GM18873 (cell line): ENCODE results near the gene F2RL1.
"Not testable (repeated sequence)": the region's sequence is repeated elsewhere in the genome, so short reads cannot be mapped to it uniquely, and the experiment has no call there.

ENCODE experiments used
- ATAC-seq: cut with Tn5 transposase; IDR thresholded peaks from one replicate; pipeline ENCODE4 v1.9.1; 2021; ENCODE audit warnings: mild to moderate bottlenecking, moderate library complexity, moderate number of reproducible peaks; ENCODE audit not compliant: unreplicated experiment, low FRiP score

F2RL1 gene

DNA sequence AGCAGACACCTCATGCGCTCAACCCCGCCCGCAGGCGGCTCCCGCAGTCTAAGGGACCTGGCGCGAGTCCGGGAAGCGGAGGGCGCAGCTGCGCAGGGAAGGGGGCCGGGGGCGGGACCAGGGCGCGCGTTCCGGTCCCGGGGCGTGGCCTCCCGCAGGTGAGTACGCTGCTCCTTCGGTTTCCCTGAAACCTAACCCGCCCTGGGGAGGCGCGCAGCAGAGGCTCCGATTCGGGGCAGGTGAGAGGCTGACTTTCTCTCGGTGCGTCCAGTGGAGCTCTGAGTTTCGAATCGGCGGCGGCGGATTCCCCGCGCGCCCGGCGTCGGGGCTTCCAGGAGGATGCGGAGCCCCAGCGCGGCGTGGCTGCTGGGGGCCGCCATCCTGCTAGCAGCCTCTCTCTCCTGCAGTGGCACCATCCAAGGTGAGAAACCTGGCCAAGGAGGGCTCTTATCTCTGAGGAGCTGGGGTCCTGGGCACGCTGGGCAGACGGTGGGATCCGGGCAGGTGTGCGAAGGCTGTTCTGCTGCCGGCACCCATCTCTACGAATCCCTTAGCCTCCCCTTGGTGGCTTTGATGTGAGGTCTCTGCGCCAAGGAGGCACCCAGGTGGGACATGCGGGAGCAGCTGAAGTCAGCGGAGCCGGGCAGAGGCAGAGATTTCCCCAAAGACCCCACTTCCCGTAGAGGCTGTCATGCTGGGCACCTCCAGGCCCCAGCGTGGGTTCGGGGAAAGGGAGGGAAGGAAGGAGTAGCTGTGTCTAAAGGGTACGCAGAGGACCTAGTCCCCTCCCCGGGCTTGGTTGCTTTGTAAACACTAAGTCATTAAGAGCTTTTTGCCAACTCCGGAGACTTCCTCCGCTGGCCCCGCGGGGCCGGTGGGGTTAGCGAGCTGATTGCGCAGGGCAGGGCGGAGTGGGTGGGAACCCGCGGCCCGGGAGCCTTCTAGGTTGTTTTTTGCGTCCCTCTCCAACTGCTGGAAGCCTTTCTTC lies at the start of gene F2RL1:
F2RL1 (plus strand) TSS at position 187 of the 988 bp plus-strand sequence; CDS start at position 340, 153 bp downstream.
- ATAC-seq = no peak

DNA sequence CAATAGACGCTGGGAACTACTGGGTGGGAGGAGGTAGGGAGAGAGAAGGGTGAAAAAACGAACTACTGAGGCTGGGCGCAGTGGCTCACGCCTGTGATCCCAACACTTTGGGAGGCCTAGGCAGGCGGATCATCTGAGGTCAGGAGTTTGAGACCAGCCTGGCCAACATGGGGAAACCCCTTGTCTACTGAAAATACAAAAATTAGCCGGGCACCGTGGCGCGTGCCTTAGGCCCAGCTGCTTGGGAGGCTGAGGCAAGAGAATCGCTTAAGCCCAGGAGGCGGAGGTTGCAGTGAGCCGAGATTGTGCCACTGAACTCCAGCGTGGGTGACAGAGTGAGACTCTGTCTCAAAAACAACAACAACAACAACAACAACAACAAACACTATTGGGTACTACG lies 47.8 kb upstream of the F2RL1 start:
- ATAC-seq = not testable (repeated sequence)

- no peak for ATAC-seq
Measured at GRCh38 chr5:76771705-76772405, 47.0 kb upstream of the F2RL1 start.

DNA sequence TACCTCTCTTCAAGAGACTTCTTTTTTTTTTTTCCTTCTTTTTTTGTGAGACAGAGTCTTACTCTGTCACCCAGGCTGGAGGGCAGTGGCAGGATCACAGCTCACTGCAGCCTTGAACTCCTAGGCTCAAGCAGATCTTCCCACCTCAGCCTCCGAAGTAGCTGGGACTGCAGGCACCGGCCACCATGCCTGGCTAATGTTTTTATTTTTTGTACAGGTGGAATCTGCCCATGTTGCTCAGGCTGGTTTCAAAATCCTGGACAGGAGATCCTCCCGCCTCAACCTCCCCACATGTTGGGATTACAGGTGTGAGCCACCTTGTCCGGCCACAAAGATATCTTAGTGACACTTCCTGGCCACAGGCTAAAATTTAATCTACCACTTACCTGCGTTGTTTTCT lies 42.9 kb upstream of the F2RL1 start:
- ATAC-seq = no peak

DNA sequence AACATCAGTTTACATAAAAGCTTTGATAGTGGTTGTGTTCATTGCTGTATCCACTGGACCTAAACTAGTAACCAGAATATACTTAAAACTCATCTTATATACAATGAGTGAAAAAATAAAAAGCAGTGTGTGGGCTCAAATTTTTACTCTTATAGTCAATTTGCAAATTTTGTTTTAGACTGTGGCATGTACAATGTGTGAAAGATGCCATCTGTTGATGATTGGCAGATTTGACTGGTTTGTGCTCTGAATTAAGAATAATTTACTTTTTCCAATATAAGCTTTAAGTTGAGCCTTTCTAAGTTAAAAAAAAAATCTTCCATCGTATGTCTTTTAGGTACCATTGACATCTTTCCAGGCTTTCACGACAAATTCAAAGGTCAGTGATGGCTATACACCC lies 42.4 kb upstream of the F2RL1 start:
- ATAC-seq = no peak

GRCh38 chr5:76780616-76781015 lies 38.2 kb upstream of the F2RL1 start:
- ATAC-seq = not testable (repeated sequence)

DNA sequence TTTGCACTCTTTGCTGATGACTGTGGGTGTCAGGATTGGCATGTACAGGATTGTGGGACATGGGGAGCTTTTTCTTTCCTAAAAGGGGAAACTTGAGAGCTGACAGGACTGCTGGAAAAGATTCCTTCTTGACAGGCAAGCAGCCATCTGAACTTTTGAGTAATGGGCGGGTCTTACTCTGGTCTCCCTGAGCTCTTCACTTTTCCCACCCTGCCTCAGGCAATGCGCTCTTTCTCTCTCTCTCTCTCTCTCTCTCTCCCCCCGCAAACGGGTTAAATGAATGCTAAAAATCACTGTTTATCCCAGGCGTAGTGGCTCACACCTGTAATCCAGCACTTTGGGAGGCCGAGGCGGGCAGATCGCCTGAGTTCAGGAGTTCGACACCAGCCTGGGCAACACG lies 37.1 kb upstream of the F2RL1 start:
- ATAC-seq = no peak

- ATAC-seq = no peak
Measured at GRCh38 chr5:76782444-76782843, 36.4 kb upstream of the F2RL1 start.

DNA sequence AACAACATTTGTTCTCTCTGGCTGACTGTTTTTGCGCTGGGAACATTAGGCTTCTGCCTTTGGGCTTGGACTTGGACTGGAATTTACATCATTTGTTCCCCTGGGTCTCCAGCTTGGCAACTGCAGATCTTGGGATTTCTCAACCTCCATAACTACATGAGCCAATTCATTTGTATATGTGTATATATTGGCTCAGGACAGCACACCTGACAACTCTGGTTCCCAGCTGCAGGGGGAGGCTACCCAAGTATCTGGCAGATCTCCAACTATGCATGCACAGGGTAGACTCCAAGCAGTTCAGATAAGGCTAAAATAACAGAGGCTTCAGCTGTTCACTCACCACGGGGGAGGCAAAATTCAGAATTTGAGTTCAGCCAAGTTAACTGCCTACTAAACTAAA lies 31.6 kb upstream of the F2RL1 start:
- no peak for ATAC-seq

GRCh38 chr5:76788362-76788761 lies 30.5 kb upstream of the F2RL1 start:
- ATAC-seq = no peak

- not testable (repeated sequence) for ATAC-seq
Measured at GRCh38 chr5:76789275-76789674, 29.6 kb upstream of the F2RL1 start.

GRCh38 chr5:76789991-76790581 lies 28.7 kb upstream of the F2RL1 start:
- ATAC-seq = no peak

DNA sequence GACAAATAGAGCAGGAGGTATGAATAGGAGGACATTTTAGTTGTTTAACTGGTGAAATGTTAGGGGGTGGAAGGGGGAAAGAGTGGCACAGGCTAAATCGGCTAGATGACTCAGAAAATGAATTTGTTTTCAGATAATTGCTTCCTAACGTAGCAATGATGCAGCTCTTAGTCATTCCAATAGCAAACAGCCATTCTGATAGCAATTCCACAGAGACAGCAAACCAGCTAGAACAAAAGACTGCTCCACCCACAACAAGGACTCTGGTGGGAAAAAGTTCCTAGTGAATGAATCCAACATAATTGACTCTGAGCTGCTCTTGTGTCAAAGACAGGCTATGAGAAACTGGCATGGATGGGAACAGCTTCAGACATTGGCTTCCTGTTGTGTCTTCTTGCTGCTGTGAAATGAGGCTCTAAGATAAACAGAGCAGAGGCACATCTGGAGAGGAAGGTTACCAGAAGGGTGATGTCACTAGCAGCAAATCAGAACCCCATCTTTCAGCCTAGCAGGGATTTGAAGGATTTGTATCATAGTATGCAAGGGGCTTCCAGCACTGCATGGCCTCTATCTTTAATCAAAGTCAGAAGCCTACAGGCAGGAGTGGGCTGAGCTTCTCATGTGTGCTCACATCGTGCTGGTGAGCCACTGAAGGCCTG lies 28.1 kb upstream of the F2RL1 start:
- no peak for ATAC-seq

- ATAC-seq = no peak
Measured at GRCh38 chr5:76791461-76791860, 27.4 kb upstream of the F2RL1 start.

GRCh38 chr5:76794871-76795270 lies 24.0 kb upstream of the F2RL1 start:
- ATAC-seq = no peak

DNA sequence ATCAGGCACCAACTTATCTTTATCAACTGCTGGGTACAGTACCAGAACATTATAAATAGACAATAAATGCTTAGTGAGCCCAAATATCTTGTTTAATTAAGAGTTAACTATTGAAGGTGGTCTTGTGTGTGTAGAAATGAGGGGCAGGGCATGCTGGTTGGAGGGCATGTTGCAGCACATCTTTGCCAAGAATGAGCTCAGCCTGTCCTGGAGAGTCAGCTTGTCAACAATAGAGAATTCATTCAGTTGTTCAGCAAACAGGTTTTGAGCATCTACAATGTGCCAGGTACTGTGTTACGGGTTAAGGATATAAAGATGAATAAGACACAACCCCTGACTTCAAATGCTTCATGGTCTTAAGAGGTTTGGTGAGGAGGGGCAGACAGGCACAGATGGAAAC lies 19.2 kb upstream of the F2RL1 start:
- ATAC-seq = no peak

DNA sequence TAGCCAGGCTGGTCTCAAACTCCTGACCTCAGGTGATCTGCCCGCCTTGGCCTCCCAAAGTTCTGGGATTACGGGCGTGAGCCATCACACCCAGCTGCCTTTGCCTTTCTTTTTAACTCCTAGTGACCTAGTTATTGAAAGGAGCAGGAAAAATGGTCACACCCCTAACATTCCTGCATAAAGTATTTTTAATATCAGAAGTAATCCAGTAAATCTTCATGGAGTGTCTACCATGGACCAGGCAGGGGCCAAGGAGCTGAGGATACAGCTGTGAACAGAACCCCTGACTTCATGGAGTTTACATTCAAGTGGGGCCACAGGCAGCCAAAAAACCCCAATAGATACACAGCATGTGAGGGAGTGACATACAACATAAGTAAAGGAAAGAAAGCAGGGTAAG lies 18.3 kb upstream of the F2RL1 start:
- ATAC-seq = no peak

DNA sequence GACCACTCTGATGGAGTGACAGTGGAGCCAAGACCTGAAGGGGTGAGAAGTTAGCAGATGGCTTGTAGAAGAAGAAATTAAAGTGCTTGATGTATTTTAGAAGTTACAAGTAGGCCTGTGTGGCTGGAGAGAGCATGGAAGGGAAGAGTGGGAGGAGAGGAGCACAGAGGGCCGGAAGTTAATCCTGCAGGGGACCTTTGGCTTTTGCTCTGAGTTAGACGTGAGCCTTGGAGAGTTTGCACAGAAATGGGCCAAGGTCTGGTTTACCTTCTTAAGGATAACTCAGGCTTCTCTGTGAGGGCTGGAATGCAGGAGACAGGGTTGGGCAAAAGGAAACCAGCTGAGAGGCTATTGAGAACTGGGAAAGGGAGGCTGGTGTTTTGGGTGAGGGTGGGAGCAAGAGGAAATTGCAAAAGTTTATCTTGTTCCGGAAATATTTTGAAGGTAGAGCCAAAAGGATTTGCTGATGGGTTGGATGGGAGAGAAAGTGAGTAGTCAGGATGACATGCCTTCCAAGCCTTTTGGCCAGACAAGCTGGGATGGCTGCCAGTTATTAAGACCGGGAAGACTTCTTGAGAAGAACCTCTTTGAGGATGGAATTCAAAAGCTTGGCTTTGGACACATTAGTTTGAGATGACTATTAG lies 17.5 kb upstream of the F2RL1 start:
- no peak for ATAC-seq

GRCh38 chr5:76801803-76802195 lies 17.0 kb upstream of the F2RL1 start:
- no peak for ATAC-seq

DNA sequence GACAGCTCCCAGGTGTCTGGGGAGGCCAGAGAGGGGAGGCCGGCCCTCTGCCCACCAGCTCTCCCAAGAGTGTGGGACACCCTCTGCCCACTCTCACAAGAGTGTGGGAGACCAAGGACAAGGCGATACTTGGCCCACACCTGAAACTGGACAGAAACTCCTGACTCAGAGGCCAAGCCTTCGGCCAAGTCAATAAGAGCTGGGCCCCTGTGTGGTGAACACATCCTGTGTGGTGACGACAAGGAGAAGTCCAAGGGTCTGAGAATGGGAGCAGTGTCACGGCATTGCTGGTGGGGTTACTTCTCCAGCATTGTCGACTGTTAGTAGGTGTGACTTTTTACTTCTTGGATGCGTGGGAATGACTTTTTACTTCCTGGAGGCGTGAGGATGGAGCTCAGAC lies 14.6 kb upstream of the F2RL1 start:
- no peak for ATAC-seq
